Loucy (cell line): ENCODE results near the gene SLC35G4.
"Not testable (repeated sequence)": the region's sequence is repeated elsewhere in the genome, so short reads cannot be mapped to it uniquely, and the experiment has no call there.

ENCODE experiments used
- H2AFZ ChIP-seq: fragments of 200-600 bp; sonication (generic); 2 replicates; pipeline ENCODE4 v1.6.0; 2016; ENCODE audit warnings: antibody characterized with exemption, mild to moderate bottlenecking, low read length, moderate library complexity
- H3F3A ChIP-seq: fragments of 200-600 bp; 2 replicates; pipeline ENCODE4 v1.6.0; 2016; ENCODE audit warnings: antibody characterized with exemption, low read depth, mild to moderate bottlenecking
- H3K27me3 ChIP-seq: fragments of 200-600 bp; sonication (generic); 2 replicates; pipeline ENCODE4 v1.6.1; 2014; ENCODE audit warnings: low read length, mild to moderate bottlenecking; ENCODE audit not compliant: insufficient read depth, poor library complexity, severe bottlenecking
- H3K36me3 ChIP-seq: fragments of 200-600 bp; sonication (generic); 2 replicates; pipeline ENCODE4 v1.6.1; 2016; ENCODE audit warnings: low read length; ENCODE audit not compliant: insufficient read depth
- H3K4me1 ChIP-seq: fragments of 200-600 bp; sonication (generic); 2 replicates; pipeline ENCODE4 v1.5.1; 2014; ENCODE audit warnings: low read length, mild to moderate bottlenecking; ENCODE audit not compliant: insufficient read depth, poor library complexity, severe bottlenecking
- H3K4me2 ChIP-seq: fragments of 200-600 bp; sonication (generic); 2 replicates; pipeline ENCODE4 v1.6.0; 2014; ENCODE audit warnings: antibody characterized with exemption, low read length, low read depth, mild to moderate bottlenecking; ENCODE audit not compliant: poor library complexity, severe bottlenecking
- H3K4me3 ChIP-seq: fragments of 200-600 bp; sonication (generic); 2 replicates; pipeline ENCODE4 v1.5.1; 2014; ENCODE audit warnings: low read length, mild to moderate bottlenecking, mixed read lengths; ENCODE audit not compliant: poor library complexity, severe bottlenecking
- H3K79me2 ChIP-seq: fragments of 200-600 bp; sonication (generic); 2 replicates; pipeline ENCODE4 v1.6.1; 2014; ENCODE audit warnings: low read length; ENCODE audit not compliant: insufficient read depth
- H3K9ac ChIP-seq: fragments of 200-600 bp; sonication (generic); 2 replicates; pipeline ENCODE4 v1.6.0; 2014; ENCODE audit warnings: mild to moderate bottlenecking, low read depth, low read length, moderate library complexity; ENCODE audit not compliant: poor library complexity, severe bottlenecking
- H3K9me2 ChIP-seq: fragments of 200-600 bp; sonication (generic); replicated peaks from 2 replicates; pipeline ENCODE4 v1.6.1; 2016; ENCODE audit warnings: low read depth, low read length, mixed read lengths
- H3K9me3 ChIP-seq: fragments of 200-600 bp; sonication (generic); 2 replicates; pipeline ENCODE4 v1.6.1; 2014; ENCODE audit warnings: mild to moderate bottlenecking, antibody characterized with exemption, low read length, low read depth; ENCODE audit not compliant: insufficient read depth
- H4K20me1 ChIP-seq: fragments of 200-600 bp; sonication (generic); 2 replicates; pipeline ENCODE4 v1.6.0; 2014; ENCODE audit warnings: antibody characterized with exemption, low read length, mild to moderate bottlenecking; ENCODE audit not compliant: insufficient read depth, poor library complexity, severe bottlenecking
- EZH2phosphoT487 ChIP-seq: fragments of 200-600 bp; IDR thresholded peaks from 2 replicates; pipeline ENCODE4 v1.6.1; 2018; ENCODE audit warnings: antibody characterized with exemption, mild to moderate bottlenecking, moderate library complexity, borderline replicate concordance
- TF ChIP-seq, protein P1 (sequence below): fragments of 200-600 bp; sonication (generic); conservative IDR thresholded peaks from 2 replicates; pipeline ENCODE4 v1.5.1; 2014; ENCODE audit warnings: mild to moderate bottlenecking, antibody characterized with exemption, low read length

SLC35G4 gene

GRCh38 chr18:11607906-11608305, 1.5 kb upstream of the SLC35G4 start:
- H3K9me2 ChIP-seq: no peaks in the 10 kb centered on the region
- no peaks in the 10 kb centered on the region for H3K79me2 ChIP-seq
- H3K27me3 ChIP-seq: no peaks in the 10 kb centered on the region
- no peak overlapping the region for H3K4me2 ChIP-seq
- no peak for TF ChIP-seq EZH2phosphoT487
- TF ChIP-seq, protein P1, sequence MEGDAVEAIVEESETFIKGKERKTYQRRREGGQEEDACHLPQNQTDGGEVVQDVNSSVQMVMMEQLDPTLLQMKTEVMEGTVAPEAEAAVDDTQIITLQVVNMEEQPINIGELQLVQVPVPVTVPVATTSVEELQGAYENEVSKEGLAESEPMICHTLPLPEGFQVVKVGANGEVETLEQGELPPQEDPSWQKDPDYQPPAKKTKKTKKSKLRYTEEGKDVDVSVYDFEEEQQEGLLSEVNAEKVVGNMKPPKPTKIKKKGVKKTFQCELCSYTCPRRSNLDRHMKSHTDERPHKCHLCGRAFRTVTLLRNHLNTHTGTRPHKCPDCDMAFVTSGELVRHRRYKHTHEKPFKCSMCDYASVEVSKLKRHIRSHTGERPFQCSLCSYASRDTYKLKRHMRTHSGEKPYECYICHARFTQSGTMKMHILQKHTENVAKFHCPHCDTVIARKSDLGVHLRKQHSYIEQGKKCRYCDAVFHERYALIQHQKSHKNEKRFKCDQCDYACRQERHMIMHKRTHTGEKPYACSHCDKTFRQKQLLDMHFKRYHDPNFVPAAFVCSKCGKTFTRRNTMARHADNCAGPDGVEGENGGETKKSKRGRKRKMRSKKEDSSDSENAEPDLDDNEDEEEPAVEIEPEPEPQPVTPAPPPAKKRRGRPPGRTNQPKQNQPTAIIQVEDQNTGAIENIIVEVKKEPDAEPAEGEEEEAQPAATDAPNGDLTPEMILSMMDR: no peak
- no peak overlapping the region for H3K9ac ChIP-seq
- no peaks in the 10 kb centered on the region for H3F3A ChIP-seq
- no peak overlapping the region for H2AFZ ChIP-seq
- no peaks in the 10 kb centered on the region for H3K4me1 ChIP-seq
- H3K9me3 ChIP-seq: no peaks in the 10 kb centered on the region
- no peaks in the 10 kb centered on the region for H3K36me3 ChIP-seq
- no peak overlapping the region for H3K4me3 ChIP-seq
- H4K20me1 ChIP-seq: no peaks in the 10 kb centered on the region

DNA sequence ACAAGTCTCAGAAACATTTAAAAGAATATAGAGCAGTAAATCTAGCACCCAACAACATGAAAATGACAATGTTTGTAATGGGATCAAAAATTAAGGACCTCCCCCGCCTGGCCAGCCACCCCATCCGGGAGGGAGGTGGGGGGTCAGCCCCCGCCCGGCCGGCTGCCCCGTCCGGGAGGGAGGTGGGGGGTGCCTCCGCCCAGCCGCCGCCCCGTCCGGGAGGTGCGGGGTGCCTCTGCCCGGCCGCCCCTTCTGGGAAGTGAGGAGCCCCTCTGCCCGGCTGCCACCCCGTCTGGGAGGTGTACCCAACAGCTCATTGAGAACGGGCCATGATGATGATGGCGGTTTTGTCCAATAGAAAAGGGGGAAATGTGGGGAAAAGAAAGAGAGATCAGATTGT, 778 bp upstream of the SLC35G4 start:
- not testable (repeated sequence) for H3K4me3 ChIP-seq, H3K27me3 ChIP-seq, H3K4me1 ChIP-seq, H3K4me2 ChIP-seq, H3K9me3 ChIP-seq, H3K36me3 ChIP-seq, H3K79me2 ChIP-seq, H3F3A ChIP-seq, H4K20me1 ChIP-seq, H3K9ac ChIP-seq, H2AFZ ChIP-seq, H3K9me2 ChIP-seq

DNA sequence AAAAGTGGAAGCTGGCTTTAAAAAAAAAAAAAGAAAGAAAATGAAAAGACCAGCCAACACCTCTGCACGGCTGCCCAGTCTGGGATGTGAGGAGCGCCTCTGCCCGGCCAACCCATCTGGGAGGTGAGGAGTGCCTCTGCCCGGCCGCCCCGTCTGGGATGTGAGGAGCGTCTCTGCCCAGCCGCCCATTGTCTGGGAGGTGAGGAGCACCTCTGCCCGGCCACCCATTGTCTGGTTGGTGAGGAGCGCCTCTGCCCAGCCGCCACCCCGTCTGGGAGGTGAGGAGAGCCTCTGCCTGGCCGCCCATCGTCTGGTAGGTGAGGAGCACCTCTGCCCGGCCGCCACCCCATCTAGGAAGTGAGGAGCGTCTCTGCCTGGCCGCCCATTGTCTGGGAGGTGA, 3.7 kb downstream of the SLC35G4 start:
- H2AFZ ChIP-seq, H3K9me3 ChIP-seq, H3K9ac ChIP-seq, H4K20me1 ChIP-seq, H3K9me2 ChIP-seq, H3K4me3 ChIP-seq, H3K79me2 ChIP-seq, H3K36me3 ChIP-seq, H3K27me3 ChIP-seq, H3F3A ChIP-seq, H3K4me1 ChIP-seq, H3K4me2 ChIP-seq: not testable (repeated sequence)

DNA sequence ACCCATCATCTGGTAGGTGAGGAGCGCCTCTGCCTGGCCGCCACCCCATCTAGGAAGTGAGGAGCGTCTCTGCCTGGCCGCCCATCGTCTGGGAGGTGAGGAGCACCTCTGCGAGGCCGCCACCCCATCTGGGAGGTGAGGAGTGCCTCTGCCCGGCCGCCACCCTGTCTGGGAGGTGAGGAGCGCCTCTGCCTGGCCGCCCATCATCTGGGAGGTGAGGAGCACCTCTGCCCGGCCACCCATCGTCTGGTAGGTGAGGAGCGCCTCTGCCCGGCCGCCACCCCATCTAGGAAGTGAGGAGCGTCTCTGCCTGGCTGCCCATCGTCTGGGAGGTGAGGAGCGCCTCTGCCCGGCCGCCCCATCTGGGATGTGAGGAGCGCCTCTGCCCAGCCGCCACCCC, 4.2 kb downstream of the SLC35G4 start:
- H3K4me3 ChIP-seq, H3K36me3 ChIP-seq, H3K9ac ChIP-seq, H3K9me2 ChIP-seq, H3K27me3 ChIP-seq, H3K4me1 ChIP-seq, H3F3A ChIP-seq, H3K79me2 ChIP-seq, H3K4me2 ChIP-seq, H3K9me3 ChIP-seq, H2AFZ ChIP-seq, H4K20me1 ChIP-seq: not testable (repeated sequence)

DNA sequence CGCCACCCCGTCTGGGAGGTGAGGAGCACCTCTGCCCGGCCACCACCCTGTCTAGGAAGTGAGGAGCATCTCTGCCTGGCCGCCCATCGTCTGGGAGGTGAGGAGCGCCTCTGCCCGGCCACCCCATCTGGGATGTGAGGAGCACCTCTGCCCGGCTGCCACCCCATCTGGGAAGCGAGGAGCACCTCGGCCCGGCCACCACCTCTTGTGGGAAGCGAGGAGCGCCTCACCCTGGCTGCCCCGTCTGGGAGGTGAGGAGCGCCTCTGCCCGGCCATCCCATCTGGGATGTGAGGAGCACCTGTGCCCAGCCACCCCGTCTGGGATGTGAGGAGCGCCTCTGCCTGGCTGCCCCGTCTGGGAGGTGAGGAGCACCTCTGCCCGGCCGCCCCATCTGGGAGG, 4.6 kb downstream of the SLC35G4 start:
- H4K20me1 ChIP-seq, H3K36me3 ChIP-seq, H3K4me3 ChIP-seq, H3K27me3 ChIP-seq, H3K9me2 ChIP-seq, H3K4me1 ChIP-seq, H3K9me3 ChIP-seq, H2AFZ ChIP-seq, H3K4me2 ChIP-seq, H3K79me2 ChIP-seq, H3F3A ChIP-seq, H3K9ac ChIP-seq: not testable (repeated sequence)

- not testable (repeated sequence) for H3K4me3 ChIP-seq, H3K9ac ChIP-seq, H4K20me1 ChIP-seq, H3K27me3 ChIP-seq, H3K79me2 ChIP-seq, H3K4me1 ChIP-seq, H3K4me2 ChIP-seq, H3F3A ChIP-seq, H2AFZ ChIP-seq, H3K9me3 ChIP-seq, H3K36me3 ChIP-seq, H3K9me2 ChIP-seq
These were observed 5.6 kb downstream of the SLC35G4 start for GRCh38 chr18:11614981-11615380.

DNA sequence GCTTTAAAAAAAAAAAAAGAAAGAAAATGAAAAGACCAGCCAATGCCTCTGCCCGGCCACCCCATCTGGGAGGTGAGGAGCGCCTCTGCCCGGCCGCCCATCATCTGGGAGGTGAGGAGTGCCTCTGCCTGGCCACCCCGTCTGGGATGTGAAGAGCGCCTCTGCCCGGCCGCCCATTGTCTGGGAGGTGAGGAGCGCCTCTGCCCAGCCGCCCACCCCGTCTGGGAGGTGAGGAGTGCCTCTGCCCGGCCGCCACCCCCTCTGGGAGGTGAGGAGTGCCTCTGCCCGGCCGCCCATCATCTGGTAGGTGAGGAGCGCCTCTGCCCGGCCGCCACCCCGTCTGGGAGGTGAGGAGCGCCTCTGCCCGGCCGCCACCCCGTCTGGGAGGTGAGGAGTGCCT, 37.9 kb downstream of the SLC35G4 start:
- not testable (repeated sequence) for H2AFZ ChIP-seq, H3K4me2 ChIP-seq, H4K20me1 ChIP-seq, H3K4me1 ChIP-seq, H3K9ac ChIP-seq, H3K79me2 ChIP-seq, H3K36me3 ChIP-seq, H3K9me2 ChIP-seq, H3K27me3 ChIP-seq, H3K4me3 ChIP-seq, H3F3A ChIP-seq, H3K9me3 ChIP-seq
